Measurements from ENCODE around the gene CNNM2. TPM values are rescaled to one million over a fixed set of nuclear protein-coding genes. Genes with fewer than 3 reads are reported as not detected.

CNNM2 gene
- total RNA-seq, 1 experiment from 2014 or later, result 23.1 TPM

- ChIA-PET POLR2A (no interaction called here), CTCF (interaction anchor here (1.9 kb wide), 1 partner anchor 147 kb away, joined by 10 read pairs; the partner anchor contains the start of gene CNNM2), RAD21 (ENCODE audit: low non-redundant PET in 1 of 2, low total read pairs in 2 of 2, uncharacterized antibody in 2 of 2, unreplicated experiment in 2 of 2) (no interaction called here)
- intact Hi-C loops (cut with micrococcal nuclease), result no loop called here
- H3K36me3 ChIP-seq (ENCODE audit: control insufficient read depth in 1 of 2, insufficient read depth in 2 of 2, low read length in 2 of 2), result no peaks in the 10 kb centered on the region
- no peaks in the 10 kb centered on the region for H3K79me2 ChIP-seq (ENCODE audit: insufficient read depth, low read length)
- H3K9ac ChIP-seq (ENCODE audit: low read length), result no peak overlapping the region
- ATAC-seq (no peak), DNase-seq (ENCODE audit: low read depth, low spot score) (no peak)
- H3K27ac ChIP-seq (ENCODE audit: low read depth, low read length), result no peak overlapping the region
- peaks cover 3 to 6% of the 10 kb centered on the region in 2 experiments; a peak in 1 of 4 replicates for H3K4me1 ChIP-seq (ENCODE audit: control insufficient read depth in 1 of 2, insufficient read depth in 2 of 2, low read length in 2 of 2)
- H3K9me2 ChIP-seq (ENCODE audit: insufficient read depth), result no peaks in the 10 kb centered on the region
- no peak for TF ChIP-seq JUND (IDR thresholded peaks at IDR 0.05)
- no peak for TF ChIP-seq ZNF274 (IDR thresholded peaks at IDR 0.05; ENCODE audit: low read depth, low read length)
- TF ChIP-seq REST (IDR thresholded peaks at IDR 0.05; ENCODE audit: low read depth), result no peak
- no peak for TF ChIP-seq FOSL1 (IDR thresholded peaks at IDR 0.05; ENCODE audit: low read depth)
- TF ChIP-seq ZFX (IDR thresholded peaks at IDR 0.05), result no peak
- TF ChIP-seq EZH2phosphoT487 (IDR thresholded peaks at IDR 0.05; ENCODE audit: borderline replicate concordance), result no peak
- TF ChIP-seq EGR1 (IDR thresholded peaks at IDR 0.05; ENCODE audit: low read depth), result no peak
- no peak for TF ChIP-seq ATF3 (IDR thresholded peaks at IDR 0.05)
- TF ChIP-seq ZBTB33 (IDR thresholded peaks at IDR 0.05; ENCODE audit: extremely low read depth, insufficient replicate concordance, low read length), result no peak
- TF ChIP-seq ELF1 (IDR thresholded peaks at IDR 0.05; ENCODE audit: borderline replicate concordance, low read depth), result no peak
- no peak for TF ChIP-seq POLR2A (IDR thresholded peaks at IDR 0.05; ENCODE audit: borderline replicate concordance, extremely low read depth, insufficient read depth, insufficient read length)
- TF ChIP-seq RAD21 (IDR thresholded peaks at IDR 0.05; ENCODE audit: low read depth), result no peak
- TF ChIP-seq POLR2AphosphoS5 (IDR thresholded peaks at IDR 0.05; ENCODE audit: low read depth, low read length), result no peak
- TF ChIP-seq YY1 (IDR thresholded peaks at IDR 0.05; ENCODE audit: extremely low read depth, insufficient replicate concordance, low read depth, low read length), result no peak
- no peak for TF ChIP-seq TCF7L2 (IDR thresholded peaks at IDR 0.05; ENCODE audit: borderline replicate concordance, extremely low read depth, insufficient read depth, insufficient read length)
- no peak for TF ChIP-seq MAX (IDR thresholded peaks at IDR 0.05)
- TF ChIP-seq SP1 (IDR thresholded peaks at IDR 0.05; ENCODE audit: low read depth), result no peak
- no peak for TF ChIP-seq CEBPB (IDR thresholded peaks at IDR 0.05; ENCODE audit: low read depth)
- no peak overlapping the region for H2AFZ ChIP-seq (ENCODE audit: low read depth, low read length, poor library complexity, severe bottlenecking)
- H4K20me1 ChIP-seq (ENCODE audit: insufficient read depth), result no peaks in the 10 kb centered on the region
- H3K4me2 ChIP-seq (ENCODE audit: low read length), result no peak overlapping the region
- no peak overlapping the region for H3K4me3 ChIP-seq (replicated peaks in 1 of 2; ENCODE audit: low read depth in 1 of 2, low read length in 2 of 2)
- no TSS peak for BruUV-seq (replicated peaks)
- no peaks in the 10 kb centered on the region for H3K9me3 ChIP-seq (ENCODE audit: control insufficient read depth in 1 of 2, insufficient read depth in 1 of 2, low read depth in 1 of 2, low read length in 2 of 2)
- H3K27me3 ChIP-seq (ENCODE audit: insufficient read depth, low read length), result no peaks in the 10 kb centered on the region
Measured at GRCh38 chr10:103064956-103065355, 146.9 kb downstream of the CNNM2 start.
